Endothelial cell of umbilical vein (primary cell): Measurements from ENCODE around the gene KLK1. TPM values are rescaled to one million over a fixed set of nuclear protein-coding genes. Genes with fewer than 3 reads are reported as not detected.

Experiments used
- BruUV-seq: library from RNA; stranded (reverse); fragments of 400-500 nt; replicated peaks from 2 replicates; lab custom pipeline; 2021; lab: Mats Ljungman, UMichigan
- CTCF ChIA-PET: fragments of 300-600, 350-600 bp; sonication (Branson Sonifier 250); formaldehyde crosslinking; loops from one replicate; lab custom pipeline; 2021; ENCODE audit warnings: antibody characterized with exemption, inconsistent platforms; lab: Charles Lee
- POLR2A ChIA-PET: fragments of 300-600, 350-600 bp; sonication (Branson Sonifier 250); formaldehyde crosslinking; loops from one replicate; lab custom pipeline; 2021; ENCODE audit warnings: antibody characterized with exemption, inconsistent platforms; lab: Charles Lee
- DNase-seq: peaks from one replicate; pipeline ENCODE4 v3.0.0-alpha.2; 2011; ENCODE audit warnings: low read depth, low spot score
- FAIRE-seq: peaks from 2 replicates; lab custom pipeline; 2011; peaks lifted over from hg19 to GRCh38; lab: Jason Lieb, UNC
- H2AFZ ChIP-seq: 2 replicates; pipeline ENCODE4 v1.6.0; 2012; ENCODE audit warnings: low read depth, low read length, control low read depth, inconsistent platforms
- H3K27ac ChIP-seq: 2 replicates; pipeline ENCODE4 v1.5.1; 2011; ENCODE audit warnings: low read depth, mild to moderate bottlenecking, control low read depth, low read length, moderate library complexity; ENCODE audit not compliant: insufficient read depth
- H3K27me3 ChIP-seq, 2 experiments: 2 replicates each; pipeline versions ENCODE4 v1.6.0 to v1.6.1; 2011; ENCODE audit warnings: low read length in 2 of 2, mixed read lengths in 1 of 2; ENCODE audit not compliant: control insufficient read depth in 2 of 2, insufficient read depth in 2 of 2
- H3K36me3 ChIP-seq, 2 experiments: 2 replicates in 1 of 2; 3 replicates in 1 of 2; pipeline ENCODE4 v1.5.1; 2011; ENCODE audit warnings: low read length in 2 of 2, mild to moderate bottlenecking in 1 of 2, moderate library complexity in 1 of 2; ENCODE audit not compliant: control insufficient read depth in 2 of 2, insufficient read depth in 2 of 2; ENCODE audit errors: extremely low read depth in 1 of 2
- H3K4me1 ChIP-seq: 3 replicates; pipeline ENCODE4 v1.5.1; 2011; ENCODE audit warnings: mild to moderate bottlenecking, low read length; ENCODE audit not compliant: control insufficient read depth, insufficient read depth; ENCODE audit errors: extremely low read depth
- H3K4me2 ChIP-seq: 2 replicates; pipeline ENCODE4 v1.6.1; 2011; ENCODE audit warnings: low read length, control low read depth, mixed read lengths; ENCODE audit not compliant: insufficient read depth
- H3K4me3 ChIP-seq, 3 experiments: fragments of 200-600 bp in 1 of 3; sonication (generic), shearing (Covaris generic) in 1 of 3; replicated peaks in 1 of 3; 2 replicates each; pipeline ENCODE4 v1.5.1; 2011 to 2016; ENCODE audit warnings: control low read depth in 3 of 3, low read length in 3 of 3, mild to moderate bottlenecking in 2 of 3, inconsistent platforms in 1 of 3, low read depth in 1 of 3, moderate library complexity in 1 of 3; ENCODE audit not compliant: insufficient read depth in 1 of 3
- H3K79me2 ChIP-seq: 2 replicates; pipeline ENCODE4 v1.6.0; 2012; ENCODE audit warnings: low read length, inconsistent platforms; ENCODE audit not compliant: control insufficient read depth, insufficient read depth
- H3K9ac ChIP-seq: replicated peaks from 2 replicates; pipeline ENCODE3; 2011; ENCODE audit warnings: low read length, control low read depth; ENCODE audit not compliant: insufficient read depth; ENCODE audit errors: extremely low read depth
- H3K9me1 ChIP-seq: replicated peaks from 3 replicates; pipeline ENCODE4 v1.6.0; 2011; ENCODE audit warnings: mild to moderate bottlenecking, low read length; ENCODE audit not compliant: control insufficient read depth, insufficient read depth; ENCODE audit errors: extremely low read depth
- H3K9me3 ChIP-seq: replicated peaks from 2 replicates; pipeline ENCODE4 v1.5.1; 2012; ENCODE audit warnings: low read length, inconsistent platforms; ENCODE audit not compliant: control insufficient read depth, insufficient read depth
- H4K20me1 ChIP-seq: replicated peaks from 2 replicates; pipeline ENCODE3; 2011; ENCODE audit warnings: mild to moderate bottlenecking, low read length; ENCODE audit not compliant: control insufficient read depth, insufficient read depth; ENCODE audit errors: extremely low read depth
- CTCF ChIP-seq, 2 donors: IDR thresholded peaks; 1 replicate in 1 of 2; 2 replicates in 1 of 2; pipeline ENCODE4 v1.5.1; 2011; ENCODE audit warnings: low read length in 2 of 2, mild to moderate bottlenecking in 2 of 2, moderate library complexity in 2 of 2, control low read depth in 1 of 2, inconsistent platforms in 1 of 2, low read depth in 1 of 2; ENCODE audit not compliant: insufficient read depth in 1 of 2; ENCODE audit errors: extremely low read depth in 1 of 2
- EZH2 ChIP-seq: IDR thresholded peaks from 2 replicates; pipeline ENCODE4 v1.6.1; 2012; ENCODE audit warnings: borderline replicate concordance, low read depth, mild to moderate bottlenecking, moderate library complexity, low read length, inconsistent platforms; ENCODE audit not compliant: severe bottlenecking
- FOS ChIP-seq: IDR thresholded peaks from 2 replicates; pipeline ENCODE4 v1.6.1; 2011; ENCODE audit warnings: mild to moderate bottlenecking, low read length, moderate library complexity, borderline replicate concordance; ENCODE audit not compliant: insufficient read depth
- GATA2 ChIP-seq: IDR thresholded peaks from 2 replicates; pipeline ENCODE4 v1.7.0; 2011; ENCODE audit warnings: low read depth, mild to moderate bottlenecking, moderate library complexity, mixed read lengths, low read length; ENCODE audit not compliant: insufficient read length, insufficient read depth
- JUN ChIP-seq: IDR thresholded peaks from 2 replicates; pipeline ENCODE4 v1.6.1; 2011; ENCODE audit warnings: borderline replicate concordance, low read depth; ENCODE audit not compliant: insufficient read length, insufficient read depth
- MYC ChIP-seq: IDR thresholded peaks from one replicate; pipeline ENCODE4 v1.6.1; 2011; ENCODE audit warnings: mild to moderate bottlenecking, low read depth, low read length
- POLR2A ChIP-seq: IDR thresholded peaks from 2 replicates; pipeline ENCODE4 v1.6.1; 2012; ENCODE audit warnings: low read depth, mild to moderate bottlenecking, control low read depth, low read length
- POLR2AphosphoS5 ChIP-seq: IDR thresholded peaks from 2 replicates; pipeline ENCODE4 v1.6.1; 2012; ENCODE audit warnings: low read depth, mild to moderate bottlenecking, control low read depth, low read length, moderate library complexity; ENCODE audit not compliant: insufficient read depth
- dilution Hi-C: fragments of 300-500 bp; cut with MboI; formaldehyde crosslinking; loops from one replicate; pipeline ENCODE4 v1.15.0; 2019; ENCODE audit warnings: low sequenced_read_pairs; ENCODE audit not compliant: extremely low pct_ligation_motif_present
- intact Hi-C: fragments of 100-400 bp; cut with micrococcal nuclease; formaldehyde crosslinking; loops from one replicate; pipeline ENCODE4 v1.10.0; 2022
- polyA plus RNA-seq, 4 experiments: library from polyadenylated mRNA; depleted of rRNA in 3 of 4; stranded (reverse) in 3 of 4; unstranded in 1 of 4; fragments of >200 nt; gene quantifications; 2 replicates each; pipeline versions ENCODE4 v1.2.1 to v1.2.3, GENCODE V29; 2011 to 2012; ENCODE audit warnings: missing spikeins in 1 of 4
- total RNA-seq: library from RNA; stranded (reverse); gene quantifications from 2 replicates; pipeline ENCODE4 v1.2.3, GENCODE V29; 2021
- TF ChIP-seq, protein P1 (sequence below): IDR thresholded peaks from 2 replicates; pipeline ENCODE4 v1.6.1; 2011; ENCODE audit not compliant: insufficient read depth, insufficient read length

Gene KLK1
- total and polyA plus RNA-seq, 2 donors (not counting 3 experiments of a cell fraction or from before 2014, with no cell fraction given), result 0.08 TPM; not detected in 1

- dilution Hi-C loops (no loop called here), intact Hi-C loops (no loop called here)
- H3K4me2 ChIP-seq, result no peak overlapping the region
- H2AFZ ChIP-seq, result no peak overlapping the region
- H4K20me1 ChIP-seq, result no peaks in the 10 kb centered on the region
- H3K9me1 ChIP-seq, result no peaks in the 10 kb centered on the region
- no peaks in the 10 kb centered on the region for H3K9me3 ChIP-seq
- H3K27me3 ChIP-seq, result no peaks in the 10 kb centered on the region
- TF ChIP-seq POLR2A (no peak), EZH2 (no peak), JUN (no peak), MYC (no peak), POLR2AphosphoS5 (no peak), FOS (no peak), GATA2 (no peak), CTCF (IDR thresholded peaks at IDR 0.05; ENCODE audit: extremely low read depth in 1 of 2, insufficient read depth in 1 of 2, low read depth in 1 of 2, low read length in 2 of 2) (no peak)
- TF ChIP-seq, protein P1, sequence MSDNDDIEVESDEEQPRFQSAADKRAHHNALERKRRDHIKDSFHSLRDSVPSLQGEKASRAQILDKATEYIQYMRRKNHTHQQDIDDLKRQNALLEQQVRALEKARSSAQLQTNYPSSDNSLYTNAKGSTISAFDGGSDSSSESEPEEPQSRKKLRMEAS, result no peak
- DNase-seq, result no peak
- H3K27ac ChIP-seq, result no peak overlapping the region
- no peak overlapping the region for H3K4me3 ChIP-seq
- H3K36me3 ChIP-seq, result no peaks in the 10 kb centered on the region
- ChIA-PET CTCF (no interaction called here), POLR2A (no interaction called here)
- peaks cover 4% of the 10 kb centered on the region for H3K4me1 ChIP-seq
- no peak overlapping the region for H3K9ac ChIP-seq
- BruUV-seq, result no TSS peak
- FAIRE-seq, result no peak
- H3K79me2 ChIP-seq, result no peaks in the 10 kb centered on the region
These were observed 9.1 kb upstream of the KLK1 start for GRCh38 chr19:50832666-50833065.
